Stimulated activated CD4-positive, alpha-beta T cell treated with anti-CD3 and anti-CD28 coated beads, Interleukin-2, amount 100 ng/mL, for 24 hours (primary cell): Measurements from ENCODE around the gene B4GAT1.

Experiments
- DNase-seq, 2 donors: peaks; one replicate each; pipeline ENCODE4 v3.0.0-alpha.2; 2020

B4GAT1 gene

DNA sequence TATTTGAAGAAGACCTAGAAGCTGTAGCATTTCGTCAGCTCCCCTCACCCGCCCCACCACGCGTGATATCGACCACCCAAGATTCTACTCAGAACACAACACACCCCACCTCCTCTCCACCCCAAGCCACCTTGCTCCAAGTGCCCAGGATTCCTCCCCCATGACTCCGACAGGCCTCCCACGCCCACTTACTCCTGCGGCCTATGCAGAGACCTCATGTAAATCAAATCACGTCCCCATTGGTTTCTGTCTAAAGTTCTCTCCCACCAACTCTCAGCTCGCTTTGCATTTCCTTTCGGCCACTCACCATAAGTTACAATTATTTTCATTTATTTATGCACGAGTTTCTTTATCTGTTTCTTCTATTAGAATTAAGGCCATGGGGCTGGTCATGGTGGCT lies 44.8 kb downstream of the B4GAT1 start:
- no peak for DNase-seq

- DNase-seq: no peak
These were observed 48.2 kb downstream of the B4GAT1 start for GRCh38 chr11:66299186-66299585.

- no peak for DNase-seq
These were observed 49.8 kb downstream of the B4GAT1 start for GRCh38 chr11:66297610-66298009.
